Measurements from ENCODE around the gene PRPF6. TPM values are rescaled to one million over a fixed set of nuclear protein-coding genes. Genes with fewer than 3 reads are reported as not detected.

The PRPF6 gene
- polyA plus RNA-seq, 3 donors, result 29.1 to 47.7 (median 34.5) TPM

DNA sequence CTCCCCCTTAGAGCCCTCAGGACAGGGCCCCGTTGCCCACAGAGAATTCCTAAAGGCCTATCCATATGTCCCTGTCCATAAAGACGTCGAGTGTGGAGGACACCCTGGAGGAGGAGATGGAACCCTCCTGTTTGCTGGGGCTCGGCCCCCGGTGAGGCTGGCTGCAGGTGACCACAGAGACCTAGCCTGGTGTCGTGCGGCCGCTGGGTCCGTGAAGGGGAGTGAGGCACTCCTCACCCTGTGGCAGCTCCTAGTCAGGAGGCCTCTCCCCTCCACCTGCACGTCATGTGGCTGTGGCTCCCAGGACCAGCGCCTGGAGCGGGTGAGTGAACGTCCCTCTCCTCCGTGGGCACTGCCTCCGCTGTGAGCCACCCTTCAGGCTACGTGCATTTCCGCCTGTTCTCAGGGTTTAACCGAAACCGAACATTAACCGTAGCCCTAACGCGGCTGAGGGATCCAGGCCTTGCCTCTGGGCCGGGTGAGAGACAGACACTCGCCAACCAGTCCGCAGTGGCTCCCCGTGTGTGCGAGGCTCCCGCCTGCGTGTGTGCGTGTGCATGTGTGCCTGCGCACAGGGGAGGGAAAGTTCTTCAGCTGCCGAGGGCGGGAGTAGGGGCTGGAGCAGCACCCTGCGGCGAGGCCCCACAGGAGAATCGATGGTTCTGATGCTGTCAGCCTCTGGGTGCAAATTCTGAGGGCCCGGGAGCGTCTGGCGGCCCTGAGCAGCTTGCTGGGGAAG lies 76.1 kb downstream of the PRPF6 start:
- intact Hi-C loops (cut with micrococcal nuclease), result no loop called here
- no peak overlapping the region for H3K9ac ChIP-seq (ENCODE audit: insufficient read depth, low read length, poor library complexity, severe bottlenecking)
- H2AFZ ChIP-seq (ENCODE audit: insufficient read depth, low read depth, low read length, poor library complexity, severe bottlenecking), result no peak overlapping the region

DNA sequence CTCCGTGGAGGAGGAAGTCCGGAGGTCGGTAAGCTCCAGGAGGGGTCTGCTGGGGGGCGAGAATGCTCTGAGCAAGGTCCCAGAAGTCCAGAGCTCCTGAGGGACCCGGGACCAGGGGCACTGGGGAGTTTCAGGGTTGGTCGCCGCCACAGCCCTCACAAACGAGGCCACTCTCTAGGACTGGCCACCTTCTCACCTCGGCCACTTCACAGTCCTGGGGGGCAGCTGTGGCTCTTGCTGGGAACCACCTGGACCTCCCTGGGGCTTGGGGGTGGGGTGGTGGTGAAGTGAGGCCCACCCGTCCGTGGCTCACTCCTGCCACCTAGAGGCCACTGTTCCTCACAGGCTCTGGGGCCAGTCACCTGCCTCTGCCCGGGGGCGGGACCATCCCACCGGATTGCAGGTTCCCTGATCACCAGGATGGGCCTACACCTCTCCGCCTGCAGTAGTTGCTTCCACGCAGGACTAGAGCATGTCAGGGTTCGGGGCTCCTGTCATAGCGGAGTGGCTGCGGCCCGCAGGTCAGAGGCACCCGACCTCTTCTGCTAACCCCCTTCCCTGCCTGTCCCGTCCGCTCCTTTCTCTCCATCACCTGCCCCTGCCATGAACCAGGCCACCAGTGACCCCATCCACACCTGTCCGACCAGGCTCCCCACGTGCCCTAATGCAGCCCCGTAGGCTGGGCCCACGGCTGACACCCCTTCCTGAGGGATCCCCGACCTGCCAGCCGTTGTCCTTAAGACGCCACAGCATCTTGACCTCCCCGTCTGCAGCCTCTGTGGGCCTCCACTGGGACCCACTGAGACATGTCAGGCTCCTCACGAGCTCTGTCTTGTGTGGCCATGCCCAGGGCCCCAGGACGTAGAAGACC lies 76.9 kb downstream of the PRPF6 start:
- TF ChIP-seq, protein P1, sequence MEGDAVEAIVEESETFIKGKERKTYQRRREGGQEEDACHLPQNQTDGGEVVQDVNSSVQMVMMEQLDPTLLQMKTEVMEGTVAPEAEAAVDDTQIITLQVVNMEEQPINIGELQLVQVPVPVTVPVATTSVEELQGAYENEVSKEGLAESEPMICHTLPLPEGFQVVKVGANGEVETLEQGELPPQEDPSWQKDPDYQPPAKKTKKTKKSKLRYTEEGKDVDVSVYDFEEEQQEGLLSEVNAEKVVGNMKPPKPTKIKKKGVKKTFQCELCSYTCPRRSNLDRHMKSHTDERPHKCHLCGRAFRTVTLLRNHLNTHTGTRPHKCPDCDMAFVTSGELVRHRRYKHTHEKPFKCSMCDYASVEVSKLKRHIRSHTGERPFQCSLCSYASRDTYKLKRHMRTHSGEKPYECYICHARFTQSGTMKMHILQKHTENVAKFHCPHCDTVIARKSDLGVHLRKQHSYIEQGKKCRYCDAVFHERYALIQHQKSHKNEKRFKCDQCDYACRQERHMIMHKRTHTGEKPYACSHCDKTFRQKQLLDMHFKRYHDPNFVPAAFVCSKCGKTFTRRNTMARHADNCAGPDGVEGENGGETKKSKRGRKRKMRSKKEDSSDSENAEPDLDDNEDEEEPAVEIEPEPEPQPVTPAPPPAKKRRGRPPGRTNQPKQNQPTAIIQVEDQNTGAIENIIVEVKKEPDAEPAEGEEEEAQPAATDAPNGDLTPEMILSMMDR (IDR thresholded peaks at IDR 0.05), result peak; percentile 93
- no peaks in the 10 kb centered on the region for H3K36me3 ChIP-seq (replicated peaks in 1 of 2; ENCODE audit: control insufficient read depth in 1 of 2, insufficient read depth in 2 of 2, low read length in 2 of 2)
- peak overlapping the region; percentile 28 for H3K4me2 ChIP-seq (replicated peaks; ENCODE audit: extremely low read depth, low read length, poor library complexity, severe bottlenecking)
- peaks cover 0 to 34% of the 10 kb centered on the region in 2 donors for H3K27me3 ChIP-seq (ENCODE audit: control insufficient read depth in 2 of 2, insufficient read depth in 2 of 2, low read length in 2 of 2)
- DNase-seq, result peak; percentile 32 to 50 (median 47)
- H3K36me3 Mint-ChIP-seq, result peaks cover 0 to 3% of the 10 kb centered on the region in 2 donors
- no peaks in the 10 kb centered on the region for H3K9me3 ChIP-seq (replicated peaks in 1 of 2; ENCODE audit: control insufficient read depth in 1 of 2, insufficient read depth in 1 of 2, low read length in 2 of 2)
- no peaks in the 10 kb centered on the region for H3K79me2 ChIP-seq (ENCODE audit: insufficient read depth, low read length)
- H3K27ac Mint-ChIP-seq, result no peak overlapping the region
- no peak overlapping the region for H3K9ac ChIP-seq (ENCODE audit: insufficient read depth, low read length, poor library complexity, severe bottlenecking)
- peaks cover 26 to 52% (median 36%) of the 10 kb centered on the region in 3 donors for H3K27me3 Mint-ChIP-seq (ENCODE audit: low read depth in 3 of 3)
- no peak overlapping the region for H2AFZ ChIP-seq (ENCODE audit: insufficient read depth, low read depth, low read length, poor library complexity, severe bottlenecking)
- 41% methylated on average over 29 of the region's 33 CpGs for WGBS (ENCODE audit: insufficient coverage)
- peaks cover 0 to 3% (median 0%) of the 10 kb centered on the region in 7 donors for H3K9me3 Mint-ChIP-seq
- H3K4me3 Mint-ChIP-seq, result peak overlapping the region; percentile 47 to 79
- H3K27ac ChIP-seq (ENCODE audit: low read depth in 1 of 2, low read length in 2 of 2), result no peak overlapping the region
- H3K4me1 ChIP-seq (ENCODE audit: control insufficient read depth in 1 of 2, insufficient read depth in 2 of 2, low read length in 2 of 2), result peaks cover 16 to 22% of the 10 kb centered on the region in 2 donors
- intact Hi-C loops (cut with micrococcal nuclease), result no loop called here
- H4K20me1 ChIP-seq (ENCODE audit: insufficient read depth, low read length), result no peaks in the 10 kb centered on the region
- no peak overlapping the region for H3K4me3 ChIP-seq (replicated peaks in 1 of 3; ENCODE audit: low read depth in 2 of 3, low read length in 3 of 3)
- peaks cover 26% of the 10 kb centered on the region for H3K4me1 Mint-ChIP-seq

More for the DNA sequence above, 76.1 kb downstream of the PRPF6 start:
- Histone ChIP-seq H3K36me3 (replicated peaks in 1 of 2; ENCODE audit: control insufficient read depth in 1 of 2, insufficient read depth in 2 of 2, low read length in 2 of 2) (no peaks in the 10 kb centered on the region), H4K20me1 (ENCODE audit: insufficient read depth, low read length) (no peaks in the 10 kb centered on the region), H3K9me3 (replicated peaks in 1 of 2; ENCODE audit: control insufficient read depth in 1 of 2, insufficient read depth in 1 of 2, low read length in 2 of 2) (no peaks in the 10 kb centered on the region), H3K4me1 (ENCODE audit: control insufficient read depth in 1 of 2, insufficient read depth in 2 of 2, low read length in 2 of 2) (peaks cover 10 to 14% of the 10 kb centered on the region in 2 donors), H3K27ac (ENCODE audit: low read depth in 1 of 2, low read length in 2 of 2) (no peak overlapping the region), H3K27me3 (ENCODE audit: control insufficient read depth in 2 of 2, insufficient read depth in 2 of 2, low read length in 2 of 2) (peaks cover 0 to 36% of the 10 kb centered on the region in 2 donors), H3K79me2 (ENCODE audit: insufficient read depth, low read length) (no peaks in the 10 kb centered on the region), H3K4me3 (replicated peaks in 1 of 3; ENCODE audit: low read depth in 2 of 3, low read length in 3 of 3) (no peak overlapping the region), H3K4me2 (replicated peaks; ENCODE audit: extremely low read depth, low read length, poor library complexity, severe bottlenecking) (peak overlapping the region; percentile 28)
- Mint-ChIP-seq H3K4me1 (peaks cover 21% of the 10 kb centered on the region), H3K27me3 (ENCODE audit: low read depth in 3 of 3) (peaks cover 30 to 57% (median 36%) of the 10 kb centered on the region in 3 donors), H3K36me3 (peaks cover 0 to 3% of the 10 kb centered on the region in 2 donors), H3K4me3 (peak overlapping the region; percentile 47 to 79), H3K27ac (no peak overlapping the region), H3K9me3 (peaks cover 0 to 3% (median 0%) of the 10 kb centered on the region in 7 donors)
- 57% methylated on average over 36 of the region's 39 CpGs for WGBS (ENCODE audit: insufficient coverage)
- TF ChIP-seq, protein P1 (IDR thresholded peaks at IDR 0.05), result no peak
- DNase-seq, result no peak

Data from CD14-positive monocyte (primary cell).